Measurements from ENCODE around the gene CBFA2T2.

CBFA2T2 gene

DNA sequence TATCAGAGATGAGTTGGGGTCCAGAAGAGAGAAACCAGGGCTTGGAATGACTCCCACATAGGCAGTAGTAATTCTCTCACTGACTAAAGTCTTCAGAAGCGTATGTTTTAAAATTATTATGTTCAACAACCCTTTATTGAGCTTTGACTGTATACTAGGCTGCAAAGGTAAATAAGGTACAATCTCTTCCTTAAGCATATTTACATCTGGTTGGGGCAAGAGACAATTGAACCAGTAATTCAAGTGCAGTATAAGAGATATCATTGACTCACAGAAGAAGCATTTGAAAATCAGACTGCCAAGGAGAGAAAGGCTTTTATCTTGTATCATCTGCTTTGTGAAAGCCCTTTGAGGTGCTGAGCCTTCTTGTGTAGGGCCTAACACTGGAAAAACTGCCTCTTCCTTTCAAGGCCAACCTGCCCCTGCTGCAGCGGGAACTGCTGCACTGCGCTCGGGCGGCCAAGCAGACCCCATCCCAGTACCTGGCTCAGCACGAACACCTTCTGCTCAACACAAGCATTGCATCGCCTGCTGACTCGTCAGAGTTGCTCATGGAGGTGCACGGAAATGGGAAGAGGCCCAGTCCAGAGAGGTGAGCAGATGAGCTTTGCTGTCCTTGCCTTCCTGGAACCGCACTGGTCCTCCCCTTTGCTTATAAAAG is 132.9 kb downstream of the CBFA2T2 start:
- TF ChIP-seq, protein P1, sequence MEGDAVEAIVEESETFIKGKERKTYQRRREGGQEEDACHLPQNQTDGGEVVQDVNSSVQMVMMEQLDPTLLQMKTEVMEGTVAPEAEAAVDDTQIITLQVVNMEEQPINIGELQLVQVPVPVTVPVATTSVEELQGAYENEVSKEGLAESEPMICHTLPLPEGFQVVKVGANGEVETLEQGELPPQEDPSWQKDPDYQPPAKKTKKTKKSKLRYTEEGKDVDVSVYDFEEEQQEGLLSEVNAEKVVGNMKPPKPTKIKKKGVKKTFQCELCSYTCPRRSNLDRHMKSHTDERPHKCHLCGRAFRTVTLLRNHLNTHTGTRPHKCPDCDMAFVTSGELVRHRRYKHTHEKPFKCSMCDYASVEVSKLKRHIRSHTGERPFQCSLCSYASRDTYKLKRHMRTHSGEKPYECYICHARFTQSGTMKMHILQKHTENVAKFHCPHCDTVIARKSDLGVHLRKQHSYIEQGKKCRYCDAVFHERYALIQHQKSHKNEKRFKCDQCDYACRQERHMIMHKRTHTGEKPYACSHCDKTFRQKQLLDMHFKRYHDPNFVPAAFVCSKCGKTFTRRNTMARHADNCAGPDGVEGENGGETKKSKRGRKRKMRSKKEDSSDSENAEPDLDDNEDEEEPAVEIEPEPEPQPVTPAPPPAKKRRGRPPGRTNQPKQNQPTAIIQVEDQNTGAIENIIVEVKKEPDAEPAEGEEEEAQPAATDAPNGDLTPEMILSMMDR (IDR thresholded peaks at IDR 0.05): no peak
- Mint-ChIP-seq H3K36me3 (ENCODE audit: low read depth) (peaks cover 61% of the 10 kb centered on the region), H3K27ac (no peak overlapping the region), H3K4me1 (no peaks in the 10 kb centered on the region), H3K9me3 (no peaks in the 10 kb centered on the region), H3K4me3 (no peak overlapping the region), H3K27me3 (ENCODE audit: low read depth, poor library complexity) (no peaks in the 10 kb centered on the region)
- DNase-seq: no peak

DNA sequence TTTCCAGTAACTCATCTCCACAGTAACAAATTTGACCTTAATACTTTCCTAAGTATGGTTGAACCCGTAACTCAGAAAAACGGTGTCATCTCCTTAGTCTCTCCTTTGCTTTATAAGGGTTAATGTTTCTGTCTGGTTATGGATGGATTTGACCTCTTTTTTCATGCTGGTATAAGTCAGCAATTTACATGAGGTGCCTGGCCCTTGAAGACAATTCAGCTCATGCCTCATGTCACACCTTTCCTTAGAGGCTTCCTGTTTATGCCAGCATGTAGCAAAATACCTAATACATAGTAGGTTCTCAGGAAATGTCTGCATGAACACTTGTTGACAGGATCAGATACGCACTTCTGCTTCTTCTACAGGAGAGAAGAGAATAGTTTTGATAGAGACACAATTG is 134.5 kb downstream of the CBFA2T2 start:
- H3K4me3 Mint-ChIP-seq: no peak overlapping the region
- H3K4me1 Mint-ChIP-seq: no peaks in the 10 kb centered on the region
- no peaks in the 10 kb centered on the region for H3K27me3 Mint-ChIP-seq (ENCODE audit: low read depth, poor library complexity)
- TF ChIP-seq, protein P1 (IDR thresholded peaks at IDR 0.05): no peak
- no peak for DNase-seq
- H3K36me3 Mint-ChIP-seq (ENCODE audit: low read depth): peaks cover 77% of the 10 kb centered on the region
- H3K9me3 Mint-ChIP-seq: no peaks in the 10 kb centered on the region
- H3K27ac Mint-ChIP-seq: no peak overlapping the region

DNA sequence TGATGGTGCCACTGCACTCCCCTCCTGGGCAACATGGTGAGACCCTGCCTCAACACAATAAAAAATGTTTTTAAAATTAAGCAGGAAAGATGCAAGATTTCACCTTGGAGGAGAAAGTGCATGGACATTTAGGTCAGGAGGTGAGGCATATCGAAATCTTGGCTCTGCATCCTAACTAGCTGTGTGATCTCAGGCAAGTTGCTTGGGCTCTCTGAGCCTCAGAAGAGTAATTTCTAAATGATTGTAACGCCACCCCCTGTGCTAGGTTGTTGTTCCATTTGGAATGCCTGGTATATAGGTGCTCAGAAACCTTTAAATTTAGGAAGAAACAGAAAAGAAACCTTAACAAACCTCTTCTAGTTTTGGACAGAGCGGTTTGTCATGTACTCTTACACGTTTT is 136.3 kb downstream of the CBFA2T2 start:
- Mint-ChIP-seq H3K27ac (no peak overlapping the region), H3K9me3 (no peaks in the 10 kb centered on the region), H3K4me1 (no peaks in the 10 kb centered on the region), H3K27me3 (ENCODE audit: low read depth, poor library complexity) (no peaks in the 10 kb centered on the region), H3K4me3 (no peak overlapping the region), H3K36me3 (ENCODE audit: low read depth) (peaks cover 82% of the 10 kb centered on the region)
- DNase-seq: no peak
- TF ChIP-seq, protein P1 (IDR thresholded peaks at IDR 0.05): no peak

DNA sequence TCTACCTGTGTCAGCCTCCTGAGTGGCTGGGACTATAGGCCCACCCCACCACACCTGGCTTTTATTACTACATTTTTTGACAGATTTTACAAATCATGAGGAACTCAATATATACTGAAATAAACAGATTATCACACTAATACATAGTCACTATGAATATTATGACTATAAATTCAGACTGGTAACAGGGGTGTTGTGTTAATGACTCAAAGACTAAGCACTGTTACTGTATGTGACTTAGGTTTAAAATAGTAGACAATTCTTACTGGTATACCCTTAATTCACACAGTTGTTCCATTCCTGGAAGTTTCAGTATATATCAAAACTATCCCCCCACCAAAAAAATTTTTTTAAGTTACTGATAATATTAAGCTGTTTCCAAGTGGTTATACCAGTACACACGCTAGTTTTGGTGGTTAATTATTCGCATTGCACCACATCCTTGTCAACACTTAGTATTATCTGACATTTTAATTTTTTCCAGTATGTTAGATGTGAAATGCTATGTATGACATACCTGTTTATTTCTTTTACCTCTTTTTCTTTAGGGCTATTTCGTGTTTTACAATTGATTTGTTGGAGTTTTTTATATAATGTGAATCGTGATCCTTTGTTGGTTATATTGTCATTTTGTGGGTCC is 137.8 kb downstream of the CBFA2T2 start:
- no peaks in the 10 kb centered on the region for H3K27me3 Mint-ChIP-seq (ENCODE audit: low read depth, poor library complexity)
- no peaks in the 10 kb centered on the region for H3K4me1 Mint-ChIP-seq
- H3K4me3 Mint-ChIP-seq: no peak overlapping the region
- H3K27ac Mint-ChIP-seq: no peak overlapping the region
- H3K36me3 Mint-ChIP-seq (ENCODE audit: low read depth): peaks cover 86% of the 10 kb centered on the region
- TF ChIP-seq, protein P1 (IDR thresholded peaks at IDR 0.05): no peak
- DNase-seq: no peak
- no peaks in the 10 kb centered on the region for H3K9me3 Mint-ChIP-seq

DNA sequence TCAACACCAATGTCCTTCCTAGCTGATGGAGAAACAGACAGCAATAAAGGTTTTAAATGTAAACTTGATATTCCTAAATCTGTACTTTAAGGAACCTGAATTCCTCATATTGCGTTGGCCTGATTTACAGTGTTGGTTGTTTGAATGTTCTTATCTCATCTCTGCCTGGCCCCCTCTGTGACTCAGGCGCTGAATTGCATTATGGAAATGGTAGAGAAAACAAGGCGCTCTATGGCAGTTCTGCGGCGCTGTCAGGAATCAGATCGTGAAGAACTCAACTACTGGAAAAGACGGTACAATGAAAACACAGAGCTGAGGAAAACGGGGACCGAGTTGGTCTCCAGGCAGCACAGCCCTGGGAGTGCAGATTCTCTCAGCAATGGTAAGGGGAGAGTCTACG is 139.6 kb downstream of the CBFA2T2 start:
- peaks cover 77% of the 10 kb centered on the region for H3K36me3 Mint-ChIP-seq (ENCODE audit: low read depth)
- TF ChIP-seq, protein P1 (IDR thresholded peaks at IDR 0.05): no peak
- no peak overlapping the region for H3K4me3 Mint-ChIP-seq
- H3K9me3 Mint-ChIP-seq: no peaks in the 10 kb centered on the region
- no peak for DNase-seq
- no peaks in the 10 kb centered on the region for H3K27me3 Mint-ChIP-seq (ENCODE audit: low read depth, poor library complexity)
- H3K27ac Mint-ChIP-seq: no peak overlapping the region
- no peaks in the 10 kb centered on the region for H3K4me1 Mint-ChIP-seq

DNA sequence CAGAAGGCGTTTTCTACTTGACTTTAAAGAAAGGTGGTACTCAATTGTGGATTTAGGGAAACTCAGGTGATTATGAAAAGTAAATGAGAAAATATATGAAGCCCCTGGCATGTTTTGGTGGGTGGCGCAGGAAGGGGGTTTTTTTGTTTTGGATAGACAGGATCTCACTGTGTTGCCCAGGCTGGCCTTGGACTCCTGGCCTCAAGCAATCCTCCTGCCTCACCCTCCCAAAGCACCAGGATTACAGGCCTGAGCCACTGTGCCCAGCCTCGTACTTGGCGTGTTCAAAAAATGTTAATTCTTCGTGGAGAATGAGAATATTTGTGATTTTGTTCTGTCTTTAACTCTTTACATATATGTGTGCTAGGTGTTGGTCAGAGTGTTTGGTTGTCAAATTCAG is 140.1 kb downstream of the CBFA2T2 start:
- TF ChIP-seq, protein P1 (IDR thresholded peaks at IDR 0.05): no peak
- no peak overlapping the region for H3K4me3 Mint-ChIP-seq
- H3K4me1 Mint-ChIP-seq: no peaks in the 10 kb centered on the region
- no peaks in the 10 kb centered on the region for H3K27me3 Mint-ChIP-seq (ENCODE audit: low read depth, poor library complexity)
- no peak overlapping the region for H3K27ac Mint-ChIP-seq
- H3K9me3 Mint-ChIP-seq: no peaks in the 10 kb centered on the region
- H3K36me3 Mint-ChIP-seq (ENCODE audit: low read depth): peaks cover 72% of the 10 kb centered on the region
- no peak for DNase-seq
